Thyroid gland (tissue), 4 donors: Measurements from ENCODE around the gene RAB20.

ENCODE experiments used
- CTCF ChIP-seq, 6 experiments: fragments of 200-600 bp in 3 of 6; fragments of 450-650 bp in 3 of 6; sonication (generic) in 3 of 6; IDR thresholded peaks; one replicate each; pipeline ENCODE4 v1.5.1; 2016 to 2019; ENCODE audit warnings: antibody characterized with exemption in 6 of 6, mild to moderate bottlenecking in 2 of 6, inconsistent platforms in 1 of 6, moderate library complexity in 1 of 6
- POLR2A ChIP-seq, 2 donors: fragments of 450-650 bp; IDR thresholded peaks; one replicate each; pipeline ENCODE4 v1.6.1; 2017; ENCODE audit warnings: antibody characterized with exemption in 2 of 2, mild to moderate bottlenecking in 2 of 2, moderate library complexity in 1 of 2

DNA sequence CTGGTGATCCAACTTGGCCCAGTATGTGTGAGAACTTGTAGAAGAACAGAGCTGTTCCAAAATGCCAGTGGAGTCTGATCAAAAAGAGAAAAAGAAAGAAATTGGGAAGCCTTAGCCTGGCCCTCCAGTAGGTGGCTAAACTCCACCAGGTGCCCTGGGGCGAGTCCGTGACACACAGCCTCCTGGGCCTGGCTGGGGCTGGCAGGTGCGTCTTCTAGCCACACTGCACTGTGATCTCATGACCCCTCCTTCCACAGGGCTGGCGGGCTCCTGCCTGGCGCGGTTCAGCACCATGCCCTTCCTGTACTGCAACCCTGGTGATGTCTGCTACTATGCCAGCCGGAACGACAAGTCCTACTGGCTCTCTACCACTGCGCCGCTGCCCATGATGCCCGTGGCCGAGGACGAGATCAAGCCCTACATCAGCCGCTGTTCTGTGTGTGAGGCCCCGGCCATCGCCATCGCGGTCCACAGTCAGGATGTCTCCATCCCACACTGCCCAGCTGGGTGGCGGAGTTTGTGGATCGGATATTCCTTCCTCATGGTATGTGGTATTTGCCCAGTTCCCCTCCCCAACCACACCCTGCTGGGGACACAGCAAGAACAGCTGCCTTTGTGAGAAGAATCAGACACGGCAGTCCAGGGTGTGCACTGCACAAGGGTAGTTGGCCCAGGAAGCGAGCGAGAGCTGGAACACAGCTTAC, 53.7 kb downstream of the RAB20 start:
- TF ChIP-seq CTCF (IDR thresholded peaks at IDR 0.05) (peak in 3 of 6 experiments; percentile 32 to 50 (median 43)), POLR2A (IDR thresholded peaks at IDR 0.05) (no peak)
